SK-N-SH (cell line): Measurements from ENCODE around the gene GHRL. TPM values are rescaled to one million over a fixed set of nuclear protein-coding genes. Genes with fewer than 3 reads are reported as not detected.

Source experiments
- CTCF ChIA-PET: fragments of 300-600, 350-600 bp; formaldehyde crosslinking; extraction: SDS; loops from one replicate; lab custom pipeline; 2021; lab: Yijun Ruan, JAX
- POLR2A ChIA-PET: fragments of 350-600 bp; sonication (Branson Sonifier 250); formaldehyde crosslinking; extraction: SDS; loops from one replicate; lab custom pipeline; 2020; ENCODE audit warnings: antibody characterized with exemption, inconsistent platforms; lab: Yijun Ruan, JAX
- DNase-seq: peaks from one replicate; pipeline ENCODE4 v3.0.0; 2012
- H2AFZ ChIP-seq: fragments of 200-600 bp; sonication (generic); 2 replicates; pipeline ENCODE4 v1.8.1; 2016; ENCODE audit warnings: antibody characterized with exemption, mild to moderate bottlenecking, low read depth
- H3F3A ChIP-seq: fragments of 200-600 bp; sonication (generic); replicated peaks from 2 replicates; pipeline ENCODE3; 2016; ENCODE audit warnings: antibody characterized with exemption, mild to moderate bottlenecking; ENCODE audit not compliant: insufficient read depth
- H3K27ac ChIP-seq, 2 experiments: fragments of 200-500 bp in 1 of 2; fragments of 200-600 bp in 1 of 2; sonication (Bioruptor generic) in 1 of 2; sonication (generic), shearing (Covaris generic) in 1 of 2; 2 replicates each; pipeline versions ENCODE4 v1.5.1 to v1.6.1; 2014 to 2016; ENCODE audit warnings: low read depth in 2 of 2, inconsistent platforms in 1 of 2, low read length in 1 of 2, mild to moderate bottlenecking in 1 of 2, mixed read lengths in 1 of 2
- H3K27me3 ChIP-seq: fragments of 200-600 bp; sonication (generic), shearing (Covaris generic); 2 replicates; pipeline ENCODE4 v1.6.1; 2016; ENCODE audit warnings: mixed run types; ENCODE audit not compliant: insufficient read depth
- H3K36me3 ChIP-seq, 2 experiments: fragments of 200-500 bp in 1 of 2; fragments of 200-600 bp in 1 of 2; sonication (Bioruptor generic) in 1 of 2; sonication (generic) in 1 of 2; replicated peaks in 1 of 2; 2 replicates each; pipeline versions ENCODE3 to v1.5.1; 2014 to 2016; ENCODE audit warnings: low read length in 1 of 2, mild to moderate bottlenecking in 1 of 2; ENCODE audit not compliant: insufficient read depth in 2 of 2, control insufficient read depth in 1 of 2
- H3K4me1 ChIP-seq, 2 experiments: fragments of 200-500 bp in 1 of 2; fragments of 200-600 bp in 1 of 2; sonication (Bioruptor generic) in 1 of 2; sonication (generic), shearing (Covaris generic) in 1 of 2; 2 replicates each; pipeline versions ENCODE4 v1.5.1 to v1.6.1; 2014 to 2016; ENCODE audit warnings: low read depth in 1 of 2, low read length in 1 of 2, mixed run types in 1 of 2; ENCODE audit not compliant: insufficient read depth in 2 of 2, control insufficient read depth in 1 of 2
- H3K4me2 ChIP-seq: fragments of 200-600 bp; sonication (generic), shearing (Covaris generic); 2 replicates; pipeline ENCODE4 v1.6.1; 2017; ENCODE audit warnings: mixed run types
- H3K4me3 ChIP-seq, 2 experiments: fragments of 200-500 bp in 1 of 2; fragments of 200-600 bp in 1 of 2; sonication (Bioruptor generic) in 1 of 2; sonication (generic), shearing (Covaris generic) in 1 of 2; 2 replicates each; pipeline versions ENCODE4 v1.5.1 to v1.8.1; 2014 to 2016; ENCODE audit warnings: low read depth in 2 of 2, inconsistent platforms in 1 of 2, low read length in 1 of 2, mild to moderate bottlenecking in 1 of 2, mixed read lengths in 1 of 2, moderate library complexity in 1 of 2
- H3K79me2 ChIP-seq: fragments of 200-600 bp; sonication (generic); 2 replicates; pipeline ENCODE4 v1.8.1; 2017; ENCODE audit warnings: mild to moderate bottlenecking; ENCODE audit not compliant: insufficient read depth
- H3K9ac ChIP-seq: fragments of 200-600 bp; sonication (generic); 2 replicates; pipeline ENCODE4 v1.6.1; 2017; ENCODE audit warnings: mixed run types
- H3K9me2 ChIP-seq: fragments of 200-600 bp; sonication (generic); 2 replicates; pipeline ENCODE4 v1.6.1; 2017; ENCODE audit warnings: mixed run types
- H3K9me3 ChIP-seq: fragments of 200-600 bp; sonication (generic); 2 replicates; pipeline ENCODE4 v1.6.1; 2017; ENCODE audit warnings: mixed run types, mild to moderate bottlenecking, moderate library complexity
- H4K20me1 ChIP-seq: fragments of 200-600 bp; sonication (generic); 2 replicates; pipeline ENCODE4 v1.6.1; 2017; ENCODE audit warnings: mild to moderate bottlenecking, mixed run types; ENCODE audit not compliant: insufficient read depth
- CHD2 ChIP-seq: fragments of 150-350 bp; IDR thresholded peaks from 2 replicates; pipeline ENCODE4 v1.6.1; 2018; ENCODE audit warnings: low read length; ENCODE audit not compliant: partially characterized antibody
- EZH2phosphoT487 ChIP-seq: fragments of 200-600 bp; sonication (generic); IDR thresholded peaks from 2 replicates; pipeline ENCODE4 v1.6.1; 2017; ENCODE audit warnings: low read depth, mixed run types, mild to moderate bottlenecking, antibody characterized with exemption, moderate library complexity, borderline replicate concordance
- FOSL2 ChIP-seq: IDR thresholded peaks from 2 replicates; pipeline ENCODE4 v1.4.0; 2012; ENCODE audit warnings: low read depth, mild to moderate bottlenecking, moderate library complexity, borderline replicate concordance
- FOXM1 ChIP-seq: IDR thresholded peaks from 2 replicates; pipeline ENCODE4 v1.4.0; 2012; ENCODE audit warnings: low read depth, mild to moderate bottlenecking
- GATA2 ChIP-seq: sonication (generic); formaldehyde crosslinking; IDR thresholded peaks from 2 replicates; pipeline ENCODE4 v1.5.0; 2020; ENCODE audit warnings: mild to moderate bottlenecking, missing genetic modification reagents
- MAX ChIP-seq: IDR thresholded peaks from 2 replicates; pipeline ENCODE4 v1.4.0; 2012; ENCODE audit warnings: low read depth
- NFIC ChIP-seq: IDR thresholded peaks from 2 replicates; pipeline ENCODE4 v1.4.0; 2012; ENCODE audit warnings: borderline replicate concordance
- NRF1 ChIP-seq: IDR thresholded peaks from 2 replicates; pipeline ENCODE4 v1.6.1; 2012; ENCODE audit warnings: low read depth, mild to moderate bottlenecking, low read length
- PBX3 ChIP-seq: IDR thresholded peaks from 2 replicates; pipeline ENCODE4; 2012
- RXRA ChIP-seq: IDR thresholded peaks from 2 replicates; pipeline ENCODE4 v1.4.0; 2012; ENCODE audit warnings: low read depth, mild to moderate bottlenecking, borderline replicate concordance
- SMC3 ChIP-seq: IDR thresholded peaks from 2 replicates; pipeline ENCODE4 v1.6.1; 2012; ENCODE audit warnings: low read depth, low read length, improper control_type of control experiment
- TCF12 ChIP-seq: IDR thresholded peaks from 2 replicates; pipeline ENCODE4 v1.4.0; 2012
- TEAD4 ChIP-seq: IDR thresholded peaks from 2 replicates; pipeline ENCODE4 v1.4.0; 2012; ENCODE audit warnings: mild to moderate bottlenecking, borderline replicate concordance; ENCODE audit not compliant: insufficient read depth
- USF1 ChIP-seq: IDR thresholded peaks from 2 replicates; pipeline ENCODE4 v1.4.0; 2012; ENCODE audit warnings: low read depth, borderline replicate concordance
- ZBTB33 ChIP-seq: IDR thresholded peaks from 2 replicates; pipeline ENCODE4 v1.4.0; 2012; ENCODE audit warnings: low read depth, borderline replicate concordance
- WGBS: methylation state at CpG from one replicate; pipeline ENCODE4 v1.1.6; 2017; ENCODE audit warnings: low lambda C conversion rate; 5-methylcytosine and 5-hydroxymethylcytosine counted together
- polyA plus RNA-seq, 3 experiments: library from polyadenylated mRNA; depleted of rRNA; stranded (reverse); fragments of >200 nt; gene quantifications; 2 replicates each; pipeline ENCODE4 v1.2.3, GENCODE V29; 2012

The GHRL gene
- polyA plus RNA-seq, 1 of the 3 experiments (the other 2 are of a cell fraction), result not detected

GRCh38 chr3:10319804-10320203 is 27.1 kb upstream of the GHRL start:
- POLR2A ChIA-PET, result no interaction called here
- H4K20me1 ChIP-seq, result peaks cover 32% of the 10 kb centered on the region

GRCh38 chr3:10319251-10319650 is 26.5 kb upstream of the GHRL start:
- peak overlapping the region; percentile 97 for H3K4me2 ChIP-seq
- no peak overlapping the region for H3K27ac ChIP-seq
- peaks cover 4 to 8% of the 10 kb centered on the region in 2 experiments; a peak in 3 of 4 replicates for H3K4me1 ChIP-seq
- TF ChIP-seq NFIC, result no peak
- no peak for TF ChIP-seq EZH2phosphoT487
- TF ChIP-seq GATA2 (CRISPR knock-in tag), result no peak
- TF ChIP-seq MAX, result no peak
- no peak for TF ChIP-seq ZBTB33
- TF ChIP-seq NRF1, result no peak
- TF ChIP-seq USF1, result no peak
- no peak for TF ChIP-seq FOSL2
- TF ChIP-seq FOXM1, result no peak
- no peak for TF ChIP-seq CHD2
- ChIA-PET CTCF (interaction anchor here (5.9 kb wide), 1 partner anchor 419 kb away, joined by 29 read pairs; no protein-coding TSS in a partner anchor), POLR2A (no interaction called here)
- H3K9me2 ChIP-seq, result no peaks in the 10 kb centered on the region
- H4K20me1 ChIP-seq, result peaks cover 32% of the 10 kb centered on the region
- no peaks in the 10 kb centered on the region for H3K27me3 ChIP-seq
- H2AFZ ChIP-seq, result no peak overlapping the region
- H3K9me3 ChIP-seq, result no peaks in the 10 kb centered on the region
- peaks cover 57% of the 10 kb centered on the region for H3K79me2 ChIP-seq
- WGBS, result 82% methylated on average over 6 of the region's 6 CpGs
- no peaks in the 10 kb centered on the region for H3F3A ChIP-seq
- peak overlapping the region; percentile 11 to 19; a peak in 1 of 4 replicates for H3K4me3 ChIP-seq
- H3K9ac ChIP-seq, result peak overlapping the region; percentile 28; the same call in 1 of the 2 replicates
- no peak for DNase-seq
- peaks cover 43 to 45% of the 10 kb centered on the region in 2 experiments for H3K36me3 ChIP-seq

More at GRCh38 chr3:10319804-10320203, 27.1 kb upstream of the GHRL start:
- Histone ChIP-seq H3K27me3 (0 out of 2 replicates have a peak, but pooled peaks cover 1% of the 10 kb centered on the region), H3K9me2 (no peaks in the 10 kb centered on the region), H3K4me1 (peaks cover 4 to 8% of the 10 kb centered on the region in 2 experiments; a peak in 3 of 4 replicates), H3K79me2 (peaks cover 53% of the 10 kb centered on the region), H3K9ac (peak overlapping the region; percentile 98), H3K4me2 (peak overlapping the region; percentile 97), H2AFZ (no peak overlapping the region), H3K27ac (peak overlapping the region in 1 of 2 experiments; percentile 89; a peak in 1 of 4 replicates), H3K36me3 (peaks cover 37 to 40% of the 10 kb centered on the region in 2 experiments), H3K4me3 (peak overlapping the region; percentile 97 to 100), H3K9me3 (no peaks in the 10 kb centered on the region), H3F3A (no peaks in the 10 kb centered on the region)
- CTCF ChIA-PET, result interaction anchor here (5.9 kb wide), 1 partner anchor 419 kb away, joined by 29 read pairs; no protein-coding TSS in a partner anchor
- no peak for DNase-seq
- 30% methylated on average over 3 of the region's 3 CpGs for WGBS
- TF ChIP-seq NFIC, result no peak
- no peak for TF ChIP-seq PBX3
- no peak for TF ChIP-seq RXRA
- TF ChIP-seq SMC3, result no peak
- TF ChIP-seq TCF12, result no peak
- TF ChIP-seq TEAD4, result no peak
